Peyer's patch (tissue), 4 donors: ENCODE measurements around the gene CD53. TPM values are rescaled to one million over a fixed set of nuclear protein-coding genes. Genes with fewer than 3 reads are reported as not detected.
"Not testable (repeated sequence)": the region's sequence is repeated elsewhere in the genome, so short reads cannot be mapped to it uniquely, and the experiment has no call there.

ENCODE experiments used
- DNase-seq, 3 donors: peaks; one replicate each; pipeline ENCODE4 v3.0.0-alpha.2; 2017 to 2019
- H3K27ac ChIP-seq, 4 donors: fragments of 200-600 bp; sonication (generic); one replicate each; pipeline ENCODE4 v1.5.1; 2016 to 2019
- H3K27me3 ChIP-seq, 2 donors: fragments of 200-600 bp; sonication (generic); one replicate each; pipeline ENCODE4 v1.5.1; 2019
- H3K36me3 ChIP-seq, 3 donors: fragments of 200-600 bp; sonication (generic); one replicate each; pipeline ENCODE4 v1.5.1; 2016 to 2019
- H3K4me1 ChIP-seq, 4 donors: fragments of 200-600 bp; sonication (generic); one replicate each; pipeline ENCODE4 v1.5.1; 2016 to 2019
- H3K4me3 ChIP-seq, 4 donors: fragments of 200-600 bp; sonication (generic); 1 replicate in 3 of 4; 2 replicates in 1 of 4; pipeline ENCODE4 v1.5.1; 2016 to 2019; ENCODE audit warnings: mild to moderate bottlenecking in 1 of 4
- H3K9me3 ChIP-seq, 4 donors: fragments of 200-600 bp; sonication (generic); one replicate each; pipeline ENCODE4 v1.5.1; 2016 to 2019; ENCODE audit warnings: mild to moderate bottlenecking in 1 of 4
- CTCF ChIP-seq, 6 experiments: fragments of 450-650 bp in 4 of 6; fragments of 200-600 bp in 2 of 6; sonication (generic) in 1 of 6; IDR thresholded peaks; one replicate each; pipeline ENCODE4 v1.5.1; 2017 to 2019; ENCODE audit warnings: antibody characterized with exemption in 6 of 6, mild to moderate bottlenecking in 3 of 6, moderate library complexity in 1 of 6
- POLR2A ChIP-seq, 2 donors: fragments of 450-650 bp; IDR thresholded peaks; one replicate each; pipeline ENCODE4 v1.5.1; 2017; ENCODE audit warnings: antibody characterized with exemption in 2 of 2, mild to moderate bottlenecking in 2 of 2, moderate library complexity in 2 of 2
- total RNA-seq, 4 donors: library from RNA; depleted of rRNA; stranded (reverse); fragments of >200 nt; gene quantifications; one replicate each; pipeline ENCODE4 v1.1.0, GENCODE V29; 2016

CD53 gene
- total RNA-seq: 100 to 1,000 TPM in 1 of 4 donors, 10 to 100 TPM in 2, 1 to 10 TPM in 1; 6.9 to 166 (median 33.3) TPM

GRCh38 chr1:110872745-110873720 lies at the start of gene CD53:
TSS of gene CD53 (plus strand) at chr1:110873148. CDS start at chr1:110891409, 18,261 bp downstream.
- H3K9me3 ChIP-seq: no peaks in the 10 kb centered on the region
- H3K36me3 ChIP-seq: no peaks in the 10 kb centered on the region
- DNase-seq: peak in 2 of 3 donors; percentile 76 to 85
- H3K4me1 ChIP-seq: no peaks in the 10 kb centered on the region
- no peaks in the 10 kb centered on the region for H3K27me3 ChIP-seq
- TF ChIP-seq POLR2A (IDR thresholded peaks at IDR 0.05) (peak; percentile 42 to 56), CTCF (IDR thresholded peaks at IDR 0.05) (no peak)
- peak within 1 kb of the TSS; percentile 44 to 57 (median 44) for H3K4me3 ChIP-seq
- H3K27ac ChIP-seq: peak within 1 kb of the TSS; percentile 69 to 84 (median 78)

- H3K36me3 ChIP-seq: no peaks in the 10 kb centered on the region
- no peak overlapping the region for H3K4me3 ChIP-seq
- no peak for TF ChIP-seq POLR2A (IDR thresholded peaks at IDR 0.05)
- no peak for DNase-seq
- no peaks in the 10 kb centered on the region for H3K9me3 ChIP-seq
- no peaks in the 10 kb centered on the region for H3K4me1 ChIP-seq
- H3K27me3 ChIP-seq: no peaks in the 10 kb centered on the region
- H3K27ac ChIP-seq: no peak overlapping the region
Observed at GRCh38 chr1:110824192-110824591, 48.8 kb upstream of the CD53 start.

- Histone ChIP-seq H3K27ac (no peak overlapping the region), H3K4me3 (no peak overlapping the region), H3K36me3 (no peaks in the 10 kb centered on the region), H3K27me3 (no peaks in the 10 kb centered on the region), H3K9me3 (no peaks in the 10 kb centered on the region), H3K4me1 (no peaks in the 10 kb centered on the region)
- peak; percentile 40 to 77 (median 61) for TF ChIP-seq CTCF (IDR thresholded peaks at IDR 0.05)
- no peak for TF ChIP-seq POLR2A (IDR thresholded peaks at IDR 0.05)
- peak in 2 of 3 donors; percentile 23 to 49 for DNase-seq
Observed at GRCh38 chr1:110829955-110830553, 42.9 kb upstream of the CD53 start.

- H3K27me3 ChIP-seq, H3K36me3 ChIP-seq, DNase-seq, H3K4me1 ChIP-seq, H3K27ac ChIP-seq, H3K9me3 ChIP-seq, H3K4me3 ChIP-seq: not testable (repeated sequence)
Observed at GRCh38 chr1:110833779-110834178, 39.2 kb upstream of the CD53 start.

- Histone ChIP-seq H3K4me3 (no peak overlapping the region), H3K27ac (no peak overlapping the region), H3K9me3 (no peaks in the 10 kb centered on the region), H3K36me3 (no peaks in the 10 kb centered on the region), H3K4me1 (no peaks in the 10 kb centered on the region), H3K27me3 (no peaks in the 10 kb centered on the region)
- DNase-seq: no peak
- TF ChIP-seq POLR2A (IDR thresholded peaks at IDR 0.05): no peak
- no peak for TF ChIP-seq CTCF (IDR thresholded peaks at IDR 0.05)
Observed at GRCh38 chr1:110846861-110847260, 26.1 kb upstream of the CD53 start.

- Histone ChIP-seq H3K27ac (no peak overlapping the region), H3K27me3 (no peaks in the 10 kb centered on the region), H3K9me3 (no peaks in the 10 kb centered on the region), H3K4me1 (no peaks in the 10 kb centered on the region), H3K36me3 (no peaks in the 10 kb centered on the region), H3K4me3 (no peak overlapping the region)
- DNase-seq: no peak
- TF ChIP-seq POLR2A (IDR thresholded peaks at IDR 0.05) (no peak), CTCF (IDR thresholded peaks at IDR 0.05) (no peak)
Observed at GRCh38 chr1:110850145-110850544, 22.8 kb upstream of the CD53 start.
